ENCODE data around the gene HOXB5.

The HOXB5 gene

DNA sequence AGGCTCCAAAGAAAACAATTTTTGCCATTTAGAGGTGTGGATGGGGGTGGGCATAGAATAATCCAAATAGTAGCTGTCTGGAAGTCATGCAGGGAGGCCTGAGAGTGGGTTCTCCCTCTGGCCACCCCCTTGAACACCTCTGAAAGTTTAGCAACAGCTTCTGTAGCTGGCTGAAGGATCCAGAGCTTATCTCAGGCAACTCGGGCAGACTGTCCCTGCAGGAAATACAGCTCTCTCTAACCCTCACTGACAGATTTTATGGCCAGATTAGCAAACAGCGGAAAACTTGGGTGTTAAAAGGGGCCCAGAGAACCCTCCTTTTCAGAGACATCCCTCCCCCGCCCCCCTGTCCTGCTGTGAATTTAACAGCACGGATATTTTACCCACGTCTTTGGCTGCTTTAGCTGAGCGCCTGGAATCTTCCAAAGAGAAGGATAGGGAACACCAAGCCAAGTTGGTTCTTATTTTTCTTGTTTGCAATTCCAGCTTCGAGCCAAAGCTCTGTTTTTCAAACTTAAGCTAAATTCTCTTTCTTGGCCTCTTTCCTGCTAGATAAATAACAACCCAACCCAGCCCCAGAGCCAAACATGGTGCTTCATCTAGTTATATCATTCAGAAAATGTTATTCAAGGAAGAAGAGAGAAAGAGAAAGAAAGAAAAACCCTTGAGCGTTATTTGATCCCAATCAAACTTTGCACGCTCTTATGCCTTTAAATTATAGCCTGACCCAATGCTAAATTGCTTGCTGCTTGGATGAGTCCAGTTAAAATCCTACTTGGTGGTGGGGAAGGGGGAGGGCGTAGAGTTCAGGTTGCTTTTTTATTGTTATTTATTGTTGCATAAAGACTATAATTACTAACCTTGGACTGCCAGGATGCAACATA lies 46.4 kb downstream of the HOXB5 start:
- no peak for DNase-seq (ENCODE audit: low spot score)

- DNase-seq (ENCODE audit: low spot score): no peak
These were observed 47.2 kb downstream of the HOXB5 start for GRCh38 chr17:48546137-48546923.

- DNase-seq (ENCODE audit: low spot score): no peak
These were observed 48.0 kb downstream of the HOXB5 start for GRCh38 chr17:48545539-48545938.

GRCh38 chr17:48545022-48545375 lies 48.6 kb downstream of the HOXB5 start, which contains the start of gene HOXB2:
TSS of gene HOXB2 (minus strand) at chr17:48545109. CDS start at chr17:48544911, 198 bp downstream.
- DNase-seq (ENCODE audit: low spot score): no peak

DNA sequence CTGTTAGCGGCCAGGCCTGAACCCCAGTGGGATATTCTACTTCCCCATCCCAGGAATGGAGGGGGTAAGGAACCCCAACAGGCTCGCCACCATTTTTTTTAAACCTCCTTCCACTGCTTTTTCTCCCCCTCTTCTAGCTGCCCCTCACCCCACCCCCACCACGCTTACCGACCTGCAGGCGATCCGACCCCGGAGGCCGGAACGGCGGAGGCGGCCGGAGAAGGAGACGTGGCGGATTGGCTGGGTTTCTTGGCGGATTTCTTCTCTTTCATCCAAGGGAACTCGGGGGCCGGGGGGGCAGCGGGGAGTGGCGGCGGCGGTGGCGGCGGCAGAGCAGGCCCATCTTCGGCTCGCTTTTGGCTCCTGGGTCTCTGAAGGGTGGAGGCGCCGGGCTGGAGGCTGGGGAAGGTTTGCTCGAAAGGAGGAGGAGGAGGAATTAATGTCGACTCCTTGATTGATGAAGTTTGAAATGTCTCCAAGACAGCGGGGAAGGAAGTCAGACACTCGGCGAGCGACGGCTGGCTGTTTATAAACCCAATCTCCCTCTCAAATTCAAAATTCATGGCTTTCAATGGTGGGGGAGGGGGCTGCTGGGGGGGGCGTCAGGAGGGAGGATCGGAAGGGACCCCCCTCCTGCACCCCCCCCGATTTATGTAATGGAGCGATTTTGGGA lies 49.1 kb downstream of the HOXB5 start:
- no peak for DNase-seq (ENCODE audit: low spot score)

- no peak for DNase-seq (ENCODE audit: low spot score)
These were observed 49.7 kb downstream of the HOXB5 start for GRCh38 chr17:48543854-48544348.

DNA sequence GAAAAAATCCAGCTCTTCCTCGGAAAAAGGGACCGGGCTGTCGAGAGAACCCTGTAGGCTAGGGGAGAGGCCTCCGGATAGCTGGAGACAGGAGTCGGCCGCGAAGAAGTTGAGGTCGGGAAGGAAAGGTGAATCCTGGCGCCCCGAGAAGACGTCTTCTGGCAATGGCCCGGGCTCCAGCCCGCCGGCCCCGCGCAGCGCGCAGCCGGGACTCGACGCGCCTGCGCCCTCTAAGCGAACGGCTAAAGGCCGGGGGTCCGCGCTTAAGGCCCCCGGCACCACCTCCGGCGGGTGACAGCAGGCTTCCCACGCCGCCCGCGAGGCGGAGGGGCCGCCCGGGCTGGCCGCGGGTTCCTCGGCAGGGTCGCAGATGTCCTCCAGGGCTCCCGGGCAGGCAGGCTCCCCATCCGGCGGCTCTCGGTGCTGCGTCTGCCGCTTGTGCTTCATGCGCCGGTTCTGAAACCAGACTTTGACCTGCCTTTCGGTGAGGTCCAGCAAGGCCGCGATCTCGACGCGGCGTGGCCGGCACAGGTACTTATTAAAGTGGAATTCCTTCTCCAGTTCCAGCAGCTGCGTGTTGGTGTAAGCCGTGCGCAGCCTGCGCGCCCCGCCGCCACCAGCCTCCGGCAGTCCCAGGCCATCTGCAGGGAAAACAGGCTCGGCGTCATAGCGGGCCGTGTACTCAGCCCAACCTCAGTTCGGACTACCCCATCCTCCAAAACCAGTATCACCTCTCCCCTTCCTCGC lies 50.3 kb downstream of the HOXB5 start:
- DNase-seq (ENCODE audit: low spot score): no peak

DNA sequence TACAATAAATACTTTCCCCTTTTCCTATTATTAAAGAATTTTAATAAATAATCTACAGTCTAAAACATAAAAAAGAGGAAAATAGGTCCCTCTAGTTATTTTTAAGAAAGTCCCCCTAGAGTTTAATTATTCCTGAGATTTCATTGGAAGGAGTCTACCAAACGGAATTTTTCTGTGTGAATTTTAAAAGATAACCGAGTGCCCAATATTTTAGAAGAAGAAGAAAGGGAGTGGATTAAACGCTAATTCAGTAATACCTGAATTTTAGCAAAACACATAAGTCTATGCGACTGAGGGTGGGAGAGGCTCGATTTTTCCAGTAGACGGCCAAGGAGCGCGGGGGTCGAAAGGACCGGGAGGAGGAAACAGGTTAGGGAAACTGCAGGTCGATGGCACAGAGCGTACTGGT lies 50.9 kb downstream of the HOXB5 start:
- DNase-seq (ENCODE audit: low spot score): no peak

GRCh38 chr17:48542114-48542656 lies 51.4 kb downstream of the HOXB5 start:
- no peak for DNase-seq (ENCODE audit: low spot score)

DNA sequence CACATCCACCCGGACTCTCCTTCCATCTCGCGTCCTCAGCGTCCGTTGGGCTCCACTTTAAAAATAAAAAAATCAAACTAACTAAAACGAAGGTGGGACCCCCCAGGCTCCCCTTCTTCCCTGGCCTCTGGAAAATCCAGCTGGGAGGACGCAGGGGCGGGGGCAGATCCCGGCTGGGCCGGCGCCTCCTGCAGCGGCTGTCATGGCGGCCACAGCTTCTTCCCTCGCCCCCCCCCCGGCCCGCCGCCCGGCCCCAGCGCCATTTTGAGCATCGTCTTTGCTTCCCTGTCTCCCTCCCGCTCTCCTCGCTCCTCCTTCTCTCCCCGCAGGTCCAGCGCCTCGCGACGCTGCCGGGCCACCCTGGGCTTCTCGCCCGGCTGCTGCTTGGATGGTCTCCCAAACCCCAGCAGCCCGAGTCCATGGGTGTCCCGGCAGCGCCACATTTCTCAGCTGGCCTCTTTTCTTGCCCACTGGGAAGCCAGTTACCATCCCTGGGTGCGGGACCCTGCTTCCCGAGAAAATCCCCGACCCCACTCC lies 51.9 kb downstream of the HOXB5 start:
- no peak for DNase-seq (ENCODE audit: low spot score)

All from HuH-7.5 (cell line).